ENCODE results near the gene C2CD2L. TPM values are rescaled to one million over a fixed set of nuclear protein-coding genes. Genes with fewer than 3 reads are reported as not detected.

The C2CD2L gene
- total and polyA plus RNA-seq, 2 of the 13 experiments (the other 11 are each of a cell fraction or from before 2014, with no cell fraction given) = 3.7 to 5.5 TPM

DNA sequence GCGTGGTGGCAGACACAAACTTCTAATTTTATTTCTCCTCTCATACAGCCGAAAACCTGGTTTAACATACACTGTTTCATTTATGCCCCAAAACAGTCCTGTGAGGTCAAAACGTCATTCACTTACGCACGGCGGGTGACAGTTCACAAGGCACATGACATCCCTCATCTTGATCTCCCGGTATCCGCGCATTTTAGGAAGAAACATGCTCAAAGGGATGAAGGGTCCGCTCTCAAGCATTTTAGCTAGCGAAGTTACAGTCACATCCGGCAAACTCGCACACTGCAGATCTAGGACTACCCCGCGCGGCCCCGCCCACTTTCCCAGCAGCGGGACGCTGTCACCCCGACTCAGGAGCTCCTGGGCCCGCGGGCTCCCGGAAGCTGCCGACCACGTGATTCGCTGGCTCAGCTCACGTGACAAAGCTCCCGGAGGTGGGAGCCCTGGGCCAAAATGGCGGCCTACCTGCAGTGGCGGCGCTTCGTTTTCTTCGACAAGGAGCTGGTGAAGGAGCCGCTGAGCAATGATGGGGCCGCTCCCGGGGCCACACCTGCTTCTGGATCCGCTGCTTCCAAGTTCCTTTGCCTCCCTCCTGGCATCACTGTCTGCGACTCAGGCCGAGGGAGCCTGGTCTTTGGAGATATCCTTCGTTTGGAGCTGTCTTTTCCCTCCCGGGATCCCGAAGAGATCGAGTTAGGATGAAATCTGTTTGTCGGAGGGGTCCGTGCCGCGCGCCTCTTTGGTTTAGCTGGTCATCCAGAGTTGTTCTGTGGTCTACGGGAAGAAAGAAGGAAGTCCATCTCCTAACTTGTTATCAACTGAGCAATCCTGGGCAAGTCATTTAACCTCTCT is 39.5 kb upstream of the C2CD2L start, which contains the start of gene VPS11 (continued):
- TF ChIP-seq, protein P1, sequence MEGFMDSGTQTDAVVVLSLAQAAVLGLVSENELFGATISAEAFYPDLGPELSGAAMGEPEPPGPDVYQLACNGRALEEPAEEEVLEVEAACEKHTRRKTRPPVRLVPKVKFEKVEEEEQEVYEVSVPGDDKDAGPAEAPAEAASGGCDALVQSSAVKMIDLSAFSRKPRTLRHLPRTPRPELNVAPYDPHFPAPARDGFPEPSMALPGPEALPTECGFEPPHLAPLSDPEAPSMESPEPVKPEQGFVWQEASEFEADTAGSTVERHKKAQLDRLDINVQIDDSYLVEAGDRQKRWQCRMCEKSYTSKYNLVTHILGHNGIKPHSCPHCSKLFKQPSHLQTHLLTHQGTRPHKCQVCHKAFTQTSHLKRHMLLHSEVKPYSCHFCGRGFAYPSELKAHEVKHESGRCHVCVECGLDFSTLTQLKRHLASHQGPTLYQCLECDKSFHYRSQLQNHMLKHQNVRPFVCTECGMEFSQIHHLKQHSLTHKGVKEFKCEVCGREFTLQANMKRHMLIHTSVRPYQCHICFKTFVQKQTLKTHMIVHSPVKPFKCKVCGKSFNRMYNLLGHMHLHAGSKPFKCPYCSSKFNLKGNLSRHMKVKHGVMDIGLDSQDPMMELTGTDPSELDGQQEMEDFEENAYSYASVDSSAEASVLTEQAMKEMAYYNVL (CRISPR knock-in tag; IDR thresholded peaks at IDR 0.05; ENCODE audit: borderline replicate concordance) = no peak; the same call in 1 of the 2 replicates
- TF ChIP-seq, protein P2, sequence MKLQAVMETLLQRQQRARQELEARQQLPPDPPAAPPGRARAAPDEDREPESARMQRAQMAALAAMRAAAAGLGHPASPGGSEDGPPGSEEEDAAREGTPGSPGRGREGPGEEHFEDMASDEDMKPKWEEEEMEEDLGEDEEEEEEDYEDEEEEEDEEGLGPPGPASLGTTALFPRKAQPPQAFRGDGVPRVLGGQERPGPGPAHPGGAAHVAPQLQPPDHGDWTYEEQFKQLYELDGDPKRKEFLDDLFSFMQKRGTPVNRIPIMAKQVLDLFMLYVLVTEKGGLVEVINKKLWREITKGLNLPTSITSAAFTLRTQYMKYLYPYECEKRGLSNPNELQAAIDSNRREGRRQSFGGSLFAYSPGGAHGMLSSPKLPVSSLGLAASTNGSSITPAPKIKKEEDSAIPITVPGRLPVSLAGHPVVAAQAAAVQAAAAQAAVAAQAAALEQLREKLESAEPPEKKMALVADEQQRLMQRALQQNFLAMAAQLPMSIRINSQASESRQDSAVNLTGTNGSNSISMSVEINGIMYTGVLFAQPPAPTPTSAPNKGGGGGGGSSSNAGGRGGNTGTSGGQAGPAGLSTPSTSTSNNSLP (IDR thresholded peaks at IDR 0.05; ENCODE audit: low read depth, low read length) = no peak
- TF ChIP-seq, protein P3, sequence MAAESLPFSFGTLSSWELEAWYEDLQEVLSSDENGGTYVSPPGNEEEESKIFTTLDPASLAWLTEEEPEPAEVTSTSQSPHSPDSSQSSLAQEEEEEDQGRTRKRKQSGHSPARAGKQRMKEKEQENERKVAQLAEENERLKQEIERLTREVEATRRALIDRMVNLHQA (CRISPR knock-in tag; IDR thresholded peaks at IDR 0.05) = no peak
- TF ChIP-seq ZNF790 (CRISPR knock-in tag; IDR thresholded peaks at IDR 0.05; ENCODE audit: borderline replicate concordance) = no peak
- TF ChIP-seq, protein P4, sequence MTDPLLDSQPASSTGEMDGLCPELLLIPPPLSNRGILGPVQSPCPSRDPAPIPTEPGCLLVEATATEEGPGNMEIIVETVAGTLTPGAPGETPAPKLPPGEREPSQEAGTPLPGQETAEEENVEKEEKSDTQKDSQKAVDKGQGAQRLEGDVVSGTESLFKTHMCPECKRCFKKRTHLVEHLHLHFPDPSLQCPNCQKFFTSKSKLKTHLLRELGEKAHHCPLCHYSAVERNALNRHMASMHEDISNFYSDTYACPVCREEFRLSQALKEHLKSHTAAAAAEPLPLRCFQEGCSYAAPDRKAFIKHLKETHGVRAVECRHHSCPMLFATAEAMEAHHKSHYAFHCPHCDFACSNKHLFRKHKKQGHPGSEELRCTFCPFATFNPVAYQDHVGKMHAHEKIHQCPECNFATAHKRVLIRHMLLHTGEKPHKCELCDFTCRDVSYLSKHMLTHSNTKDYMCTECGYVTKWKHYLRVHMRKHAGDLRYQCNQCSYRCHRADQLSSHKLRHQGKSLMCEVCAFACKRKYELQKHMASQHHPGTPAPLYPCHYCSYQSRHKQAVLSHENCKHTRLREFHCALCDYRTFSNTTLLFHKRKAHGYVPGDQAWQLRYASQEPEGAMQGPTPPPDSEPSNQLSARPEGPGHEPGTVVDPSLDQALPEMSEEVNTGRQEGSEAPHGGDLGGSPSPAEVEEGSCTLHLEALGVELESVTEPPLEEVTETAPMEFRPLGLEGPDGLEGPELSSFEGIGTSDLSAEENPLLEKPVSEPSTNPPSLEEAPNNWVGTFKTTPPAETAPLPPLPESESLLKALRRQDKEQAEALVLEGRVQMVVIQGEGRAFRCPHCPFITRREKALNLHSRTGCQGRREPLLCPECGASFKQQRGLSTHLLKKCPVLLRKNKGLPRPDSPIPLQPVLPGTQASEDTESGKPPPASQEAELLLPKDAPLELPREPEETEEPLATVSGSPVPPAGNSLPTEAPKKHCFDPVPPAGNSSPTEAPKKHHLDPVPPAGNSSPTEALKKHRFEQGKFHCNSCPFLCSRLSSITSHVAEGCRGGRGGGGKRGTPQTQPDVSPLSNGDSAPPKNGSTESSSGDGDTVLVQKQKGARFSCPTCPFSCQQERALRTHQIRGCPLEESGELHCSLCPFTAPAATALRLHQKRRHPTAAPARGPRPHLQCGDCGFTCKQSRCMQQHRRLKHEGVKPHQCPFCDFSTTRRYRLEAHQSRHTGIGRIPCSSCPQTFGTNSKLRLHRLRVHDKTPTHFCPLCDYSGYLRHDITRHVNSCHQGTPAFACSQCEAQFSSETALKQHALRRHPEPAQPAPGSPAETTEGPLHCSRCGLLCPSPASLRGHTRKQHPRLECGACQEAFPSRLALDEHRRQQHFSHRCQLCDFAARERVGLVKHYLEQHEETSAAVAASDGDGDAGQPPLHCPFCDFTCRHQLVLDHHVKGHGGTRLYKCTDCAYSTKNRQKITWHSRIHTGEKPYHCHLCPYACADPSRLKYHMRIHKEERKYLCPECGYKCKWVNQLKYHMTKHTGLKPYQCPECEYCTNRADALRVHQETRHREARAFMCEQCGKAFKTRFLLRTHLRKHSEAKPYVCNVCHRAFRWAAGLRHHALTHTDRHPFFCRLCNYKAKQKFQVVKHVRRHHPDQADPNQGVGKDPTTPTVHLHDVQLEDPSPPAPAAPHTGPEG (CRISPR knock-in tag; IDR thresholded peaks at IDR 0.05) = no peak; the same call in 1 of the 2 replicates
- TF ChIP-seq ZNF367 (CRISPR knock-in tag; IDR thresholded peaks at IDR 0.05; ENCODE audit: borderline replicate concordance) = no peak
- no peak for TF ChIP-seq ZNF788 (CRISPR knock-in tag; IDR thresholded peaks at IDR 0.05; ENCODE audit: borderline replicate concordance)
- TF ChIP-seq, protein P5, sequence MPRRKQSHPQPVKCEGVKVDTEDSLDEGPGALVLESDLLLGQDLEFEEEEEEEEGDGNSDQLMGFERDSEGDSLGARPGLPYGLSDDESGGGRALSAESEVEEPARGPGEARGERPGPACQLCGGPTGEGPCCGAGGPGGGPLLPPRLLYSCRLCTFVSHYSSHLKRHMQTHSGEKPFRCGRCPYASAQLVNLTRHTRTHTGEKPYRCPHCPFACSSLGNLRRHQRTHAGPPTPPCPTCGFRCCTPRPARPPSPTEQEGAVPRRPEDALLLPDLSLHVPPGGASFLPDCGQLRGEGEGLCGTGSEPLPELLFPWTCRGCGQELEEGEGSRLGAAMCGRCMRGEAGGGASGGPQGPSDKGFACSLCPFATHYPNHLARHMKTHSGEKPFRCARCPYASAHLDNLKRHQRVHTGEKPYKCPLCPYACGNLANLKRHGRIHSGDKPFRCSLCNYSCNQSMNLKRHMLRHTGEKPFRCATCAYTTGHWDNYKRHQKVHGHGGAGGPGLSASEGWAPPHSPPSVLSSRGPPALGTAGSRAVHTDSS (CRISPR knock-in tag; conservative IDR thresholded peaks at IDR 0.05) = no peak
- TF ChIP-seq, protein P6, sequence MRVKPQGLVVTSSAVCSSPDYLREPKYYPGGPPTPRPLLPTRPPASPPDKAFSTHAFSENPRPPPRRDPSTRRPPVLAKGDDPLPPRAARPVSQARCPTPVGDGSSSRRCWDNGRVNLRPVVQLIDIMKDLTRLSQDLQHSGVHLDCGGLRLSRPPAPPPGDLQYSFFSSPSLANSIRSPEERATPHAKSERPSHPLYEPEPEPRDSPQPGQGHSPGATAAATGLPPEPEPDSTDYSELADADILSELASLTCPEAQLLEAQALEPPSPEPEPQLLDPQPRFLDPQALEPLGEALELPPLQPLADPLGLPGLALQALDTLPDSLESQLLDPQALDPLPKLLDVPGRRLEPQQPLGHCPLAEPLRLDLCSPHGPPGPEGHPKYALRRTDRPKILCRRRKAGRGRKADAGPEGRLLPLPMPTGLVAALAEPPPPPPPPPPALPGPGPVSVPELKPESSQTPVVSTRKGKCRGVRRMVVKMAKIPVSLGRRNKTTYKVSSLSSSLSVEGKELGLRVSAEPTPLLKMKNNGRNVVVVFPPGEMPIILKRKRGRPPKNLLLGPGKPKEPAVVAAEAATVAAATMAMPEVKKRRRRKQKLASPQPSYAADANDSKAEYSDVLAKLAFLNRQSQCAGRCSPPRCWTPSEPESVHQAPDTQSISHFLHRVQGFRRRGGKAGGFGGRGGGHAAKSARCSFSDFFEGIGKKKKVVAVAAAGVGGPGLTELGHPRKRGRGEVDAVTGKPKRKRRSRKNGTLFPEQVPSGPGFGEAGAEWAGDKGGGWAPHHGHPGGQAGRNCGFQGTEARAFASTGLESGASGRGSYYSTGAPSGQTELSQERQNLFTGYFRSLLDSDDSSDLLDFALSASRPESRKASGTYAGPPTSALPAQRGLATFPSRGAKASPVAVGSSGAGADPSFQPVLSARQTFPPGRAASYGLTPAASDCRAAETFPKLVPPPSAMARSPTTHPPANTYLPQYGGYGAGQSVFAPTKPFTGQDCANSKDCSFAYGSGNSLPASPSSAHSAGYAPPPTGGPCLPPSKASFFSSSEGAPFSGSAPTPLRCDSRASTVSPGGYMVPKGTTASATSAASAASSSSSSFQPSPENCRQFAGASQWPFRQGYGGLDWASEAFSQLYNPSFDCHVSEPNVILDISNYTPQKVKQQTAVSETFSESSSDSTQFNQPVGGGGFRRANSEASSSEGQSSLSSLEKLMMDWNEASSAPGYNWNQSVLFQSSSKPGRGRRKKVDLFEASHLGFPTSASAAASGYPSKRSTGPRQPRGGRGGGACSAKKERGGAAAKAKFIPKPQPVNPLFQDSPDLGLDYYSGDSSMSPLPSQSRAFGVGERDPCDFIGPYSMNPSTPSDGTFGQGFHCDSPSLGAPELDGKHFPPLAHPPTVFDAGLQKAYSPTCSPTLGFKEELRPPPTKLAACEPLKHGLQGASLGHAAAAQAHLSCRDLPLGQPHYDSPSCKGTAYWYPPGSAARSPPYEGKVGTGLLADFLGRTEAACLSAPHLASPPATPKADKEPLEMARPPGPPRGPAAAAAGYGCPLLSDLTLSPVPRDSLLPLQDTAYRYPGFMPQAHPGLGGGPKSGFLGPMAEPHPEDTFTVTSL (CRISPR knock-in tag; IDR thresholded peaks at IDR 0.05; ENCODE audit: borderline replicate concordance) = no peak

Measured in HepG2 (cell line).